ENCODE measurements around the gene SLC35G3. TPM values are rescaled to one million over a fixed set of nuclear protein-coding genes. Genes with fewer than 3 reads are reported as not detected.

Gene SLC35G3
- total RNA-seq, 1 experiment from 2014 or later = not detected

DNA sequence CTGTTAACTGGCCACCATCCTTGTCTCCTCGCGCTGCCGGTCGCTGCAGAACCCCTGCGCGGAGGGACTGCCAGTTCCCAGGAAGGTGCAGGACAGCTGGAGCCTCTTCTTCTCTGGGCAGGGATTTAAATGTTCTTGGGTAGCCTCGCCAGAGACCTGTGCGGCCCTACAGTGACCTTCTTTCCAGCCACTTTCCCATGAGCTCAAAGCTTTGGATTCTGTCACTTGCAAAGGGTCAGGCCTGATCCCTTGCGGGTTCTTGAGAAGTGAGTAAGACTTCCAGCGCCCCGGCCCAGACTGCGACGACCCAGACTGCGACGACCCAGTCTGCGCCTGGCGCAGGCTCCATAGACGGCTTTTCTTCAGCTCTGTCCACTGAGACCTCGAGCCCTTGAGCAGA, 47.3 kb upstream of the SLC35G3 start:
- H3K27ac Mint-ChIP-seq (ENCODE audit: low read depth, unreplicated experiment) = peak overlapping the region; percentile 96
- ChIA-PET POLR2A (interaction anchor here (0.6 to 4.4 kb wide), 8 partner anchors 13 to 1830 kb away, joined by 3 to 35 read pairs (median 3); partner anchors contain the start of gene SLFN12), CTCF (interaction anchor here (0.6 to 1.3 kb wide), 6 partner anchors 16 to 305 kb away, joined by 3 to 5 read pairs (median 3); no protein-coding TSS in a partner anchor)
- no peaks in the 10 kb centered on the region for H3K9me3 Mint-ChIP-seq (ENCODE audit: unreplicated experiment)
- no peaks in the 10 kb centered on the region for H3K27me3 Mint-ChIP-seq (ENCODE audit: insufficient read depth, unreplicated experiment)
- intact Hi-C loops (cut with micrococcal nuclease) = loop anchor here (5.0 to 10.0 kb wide), 2 partner anchors 73 to 291 kb away; no protein-coding TSS in a partner anchor
- BruUV-seq (replicated peaks) = no TSS peak
- TF ChIP-seq, protein P1, sequence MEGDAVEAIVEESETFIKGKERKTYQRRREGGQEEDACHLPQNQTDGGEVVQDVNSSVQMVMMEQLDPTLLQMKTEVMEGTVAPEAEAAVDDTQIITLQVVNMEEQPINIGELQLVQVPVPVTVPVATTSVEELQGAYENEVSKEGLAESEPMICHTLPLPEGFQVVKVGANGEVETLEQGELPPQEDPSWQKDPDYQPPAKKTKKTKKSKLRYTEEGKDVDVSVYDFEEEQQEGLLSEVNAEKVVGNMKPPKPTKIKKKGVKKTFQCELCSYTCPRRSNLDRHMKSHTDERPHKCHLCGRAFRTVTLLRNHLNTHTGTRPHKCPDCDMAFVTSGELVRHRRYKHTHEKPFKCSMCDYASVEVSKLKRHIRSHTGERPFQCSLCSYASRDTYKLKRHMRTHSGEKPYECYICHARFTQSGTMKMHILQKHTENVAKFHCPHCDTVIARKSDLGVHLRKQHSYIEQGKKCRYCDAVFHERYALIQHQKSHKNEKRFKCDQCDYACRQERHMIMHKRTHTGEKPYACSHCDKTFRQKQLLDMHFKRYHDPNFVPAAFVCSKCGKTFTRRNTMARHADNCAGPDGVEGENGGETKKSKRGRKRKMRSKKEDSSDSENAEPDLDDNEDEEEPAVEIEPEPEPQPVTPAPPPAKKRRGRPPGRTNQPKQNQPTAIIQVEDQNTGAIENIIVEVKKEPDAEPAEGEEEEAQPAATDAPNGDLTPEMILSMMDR (IDR thresholded peaks at IDR 0.05; ENCODE audit: unreplicated experiment) = no peak
- peaks cover 12% of the 10 kb centered on the region for H3K36me3 Mint-ChIP-seq (ENCODE audit: insufficient read depth, unreplicated experiment)
- H3K4me3 Mint-ChIP-seq (ENCODE audit: unreplicated experiment) = peak overlapping the region; percentile 98
- H3K4me1 Mint-ChIP-seq (ENCODE audit: insufficient read depth, unreplicated experiment) = peaks cover 49% of the 10 kb centered on the region
- DNase-seq (ENCODE audit: unreplicated experiment) = no peak

DNA sequence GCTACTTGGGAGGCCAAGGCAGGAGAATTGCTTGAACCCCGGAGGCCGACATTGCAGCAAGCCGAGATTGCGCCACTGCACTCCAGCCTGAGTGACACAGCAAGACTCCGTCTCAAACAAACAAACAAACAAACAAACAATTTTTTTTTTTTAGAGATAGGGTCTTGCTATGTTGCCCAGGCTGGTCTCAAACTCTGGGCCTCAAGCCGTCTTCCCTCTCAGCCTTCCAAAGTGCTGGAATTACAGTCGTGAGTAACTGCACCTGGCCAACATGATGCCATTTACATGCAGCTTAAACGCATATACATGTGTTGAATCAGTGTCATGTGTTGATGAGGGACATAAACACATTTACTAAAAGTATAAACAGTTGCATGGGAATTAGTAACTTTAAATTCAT, 46.7 kb upstream of the SLC35G3 start:
- CTCF ChIA-PET = interaction anchor here (0.8 to 1.3 kb wide), 5 partner anchors 16 to 306 kb away, joined by 3 to 5 read pairs (median 3); no protein-coding TSS in a partner anchor
- H3K27me3 Mint-ChIP-seq (ENCODE audit: insufficient read depth, unreplicated experiment) = no peaks in the 10 kb centered on the region
- H3K4me1 Mint-ChIP-seq (ENCODE audit: insufficient read depth, unreplicated experiment) = peaks cover 49% of the 10 kb centered on the region
- H3K4me3 Mint-ChIP-seq (ENCODE audit: unreplicated experiment) = peak overlapping the region; percentile 98
- H3K36me3 Mint-ChIP-seq (ENCODE audit: insufficient read depth, unreplicated experiment) = peaks cover 12% of the 10 kb centered on the region
- TF ChIP-seq, protein P1 (IDR thresholded peaks at IDR 0.05; ENCODE audit: unreplicated experiment) = no peak
- no peak overlapping the region for H3K27ac Mint-ChIP-seq (ENCODE audit: low read depth, unreplicated experiment)
- POLR2A ChIA-PET = interaction anchor here (0.6 to 4.4 kb wide), 7 partner anchors 14 to 346 kb away, joined by 3 to 35 read pairs (median 3); partner anchors contain the start of gene SLFN12
- no peaks in the 10 kb centered on the region for H3K9me3 Mint-ChIP-seq (ENCODE audit: unreplicated experiment)
- no peak for DNase-seq (ENCODE audit: unreplicated experiment)
- no TSS peak for BruUV-seq (replicated peaks)
- intact Hi-C loops (cut with micrococcal nuclease) = loop anchor here (5.0 to 10.0 kb wide), 2 partner anchors 74 to 291 kb away; no protein-coding TSS in a partner anchor

DNA sequence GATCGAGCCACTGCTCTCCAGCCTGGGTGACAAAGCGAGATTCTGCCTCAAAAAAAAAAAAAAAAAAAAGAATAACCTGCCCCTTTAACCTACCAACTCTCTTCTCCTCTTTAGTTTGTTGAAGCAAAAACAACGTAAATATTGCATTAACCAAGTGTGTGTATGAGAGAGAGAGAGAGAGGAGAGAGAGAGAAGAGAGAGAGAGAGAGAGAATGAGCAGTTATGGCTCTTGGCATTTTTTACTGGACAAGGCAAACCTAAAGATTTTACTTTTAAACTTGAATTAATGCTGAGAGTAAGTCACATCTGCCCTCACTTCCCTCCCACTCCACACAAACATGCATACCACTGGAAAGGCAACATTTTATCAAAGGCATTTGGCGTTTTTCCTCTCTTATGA, 45.6 kb upstream of the SLC35G3 start:
- Mint-ChIP-seq H3K4me3 (ENCODE audit: unreplicated experiment) (peak overlapping the region; percentile 5), H3K27me3 (ENCODE audit: insufficient read depth, unreplicated experiment) (no peaks in the 10 kb centered on the region), H3K9me3 (ENCODE audit: unreplicated experiment) (no peaks in the 10 kb centered on the region), H3K27ac (ENCODE audit: low read depth, unreplicated experiment) (no peak overlapping the region), H3K4me1 (ENCODE audit: insufficient read depth, unreplicated experiment) (peaks cover 40% of the 10 kb centered on the region), H3K36me3 (ENCODE audit: insufficient read depth, unreplicated experiment) (peaks cover 6% of the 10 kb centered on the region)
- ChIA-PET CTCF (interaction anchor here (0.7 to 2.3 kb wide), 5 partner anchors 48 to 296 kb away, joined by 3 to 12 read pairs (median 4); no protein-coding TSS in a partner anchor), POLR2A (interaction anchor here (0.7 to 1.1 kb wide), 4 partner anchors 16 to 217 kb away, joined by 3 to 5 read pairs (median 4); no protein-coding TSS in a partner anchor)
- TF ChIP-seq, protein P1 (IDR thresholded peaks at IDR 0.05; ENCODE audit: unreplicated experiment) = no peak
- intact Hi-C loops (cut with micrococcal nuclease) = loop anchor here (5.0 to 10.0 kb wide), 2 partner anchors 75 to 292 kb away; no protein-coding TSS in a partner anchor
- BruUV-seq (replicated peaks) = no TSS peak
- no peak for DNase-seq (ENCODE audit: unreplicated experiment)

DNA sequence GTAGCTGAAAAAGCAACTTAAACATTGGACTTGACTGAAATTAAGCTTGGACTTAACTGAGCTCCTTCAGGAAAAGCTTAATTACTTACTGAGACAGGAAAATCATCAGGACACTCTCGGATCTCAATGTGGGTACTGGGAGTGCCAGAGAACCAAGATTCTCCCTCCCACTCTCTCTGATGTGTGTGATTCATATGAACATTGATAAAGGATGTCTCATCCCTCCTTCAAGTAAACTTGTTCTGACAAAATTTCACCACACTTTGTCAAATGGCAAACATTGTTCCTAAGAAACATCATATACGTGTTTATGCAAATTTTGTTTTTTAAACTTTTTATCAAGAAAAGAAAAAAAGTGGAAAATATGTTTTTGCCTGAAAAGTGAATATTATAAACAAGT, 44.6 kb upstream of the SLC35G3 start:
- H3K27me3 Mint-ChIP-seq (ENCODE audit: insufficient read depth, unreplicated experiment) = no peaks in the 10 kb centered on the region
- intact Hi-C loops (cut with micrococcal nuclease) = no loop called here
- peaks cover 30% of the 10 kb centered on the region for H3K4me1 Mint-ChIP-seq (ENCODE audit: insufficient read depth, unreplicated experiment)
- no TSS peak for BruUV-seq (replicated peaks)
- ChIA-PET POLR2A (interaction anchor here (0.6 to 1.9 kb wide), 5 partner anchors 15 to 295 kb away, joined by 3 to 8 read pairs (median 5); partner anchors contain the start of gene SLFN12), CTCF (interaction anchor here (0.6 to 2.3 kb wide), 6 partner anchors 10 to 91 kb away, joined by 3 to 12 read pairs (median 4); partner anchors contain the start of gene UNC45B)
- no peak overlapping the region for H3K4me3 Mint-ChIP-seq (ENCODE audit: unreplicated experiment)
- TF ChIP-seq, protein P1 (IDR thresholded peaks at IDR 0.05; ENCODE audit: unreplicated experiment) = no peak
- H3K27ac Mint-ChIP-seq (ENCODE audit: low read depth, unreplicated experiment) = no peak overlapping the region
- H3K9me3 Mint-ChIP-seq (ENCODE audit: unreplicated experiment) = no peaks in the 10 kb centered on the region
- peak; percentile 39 for DNase-seq (ENCODE audit: unreplicated experiment)
- peaks cover under 1% of the 10 kb centered on the region for H3K36me3 Mint-ChIP-seq (ENCODE audit: insufficient read depth, unreplicated experiment)
